GM23338 (cell line): ENCODE measurements around the gene TACC3. TPM values are rescaled to one million over a fixed set of nuclear protein-coding genes. Genes with fewer than 3 reads are reported as not detected.

Source experiments
- ATAC-seq: fragments of 200-7000 bp; cut with Tn5 transposase; 3 replicates; pipeline ENCODE4 v1.9.1; 2020
- DNase-seq: peaks from one replicate; pipeline ENCODE4 v3.0.0-alpha.2; 2015; ENCODE audit warnings: low spot score
- H2AFZ ChIP-seq: fragments of 200-600 bp; sonication (generic); 2 replicates; pipeline ENCODE4 v1.8.0; 2016; ENCODE audit warnings: antibody characterized with exemption, mild to moderate bottlenecking, moderate library complexity
- H3F3A ChIP-seq: fragments of 200-600 bp; sonication (generic); replicated peaks from 2 replicates; pipeline ENCODE4 v1.8.0; 2017; ENCODE audit warnings: antibody characterized with exemption, mixed run types, low read depth
- H3K27ac ChIP-seq: fragments of 200-600 bp; sonication (generic); 2 replicates; pipeline ENCODE4 v1.6.1; 2016; ENCODE audit warnings: low read depth
- H3K27me3 ChIP-seq: fragments of 200-600 bp; sonication (generic); 2 replicates; pipeline ENCODE4 v1.8.0; 2016; ENCODE audit warnings: mild to moderate bottlenecking, mixed run types, moderate library complexity; ENCODE audit not compliant: insufficient read depth
- H3K36me3 ChIP-seq: fragments of 200-600 bp; sonication (generic); 2 replicates; pipeline ENCODE4 v1.8.0; 2016; ENCODE audit warnings: mild to moderate bottlenecking; ENCODE audit not compliant: insufficient read depth
- H3K4me1 ChIP-seq: fragments of 200-600 bp; sonication (generic); 2 replicates; pipeline ENCODE4 v1.8.0; 2016; ENCODE audit warnings: mild to moderate bottlenecking, moderate library complexity; ENCODE audit not compliant: insufficient read depth
- H3K4me2 ChIP-seq: fragments of 200-600 bp; sonication (generic); 2 replicates; pipeline ENCODE4 v1.7.1; 2017; ENCODE audit warnings: mixed run types
- H3K4me3 ChIP-seq: fragments of 200-600 bp; sonication (generic); 2 replicates; pipeline ENCODE4 v1.6.1; 2016; ENCODE audit warnings: mixed run types
- H3K79me2 ChIP-seq: fragments of 200-600 bp; sonication (generic); replicated peaks from 2 replicates; pipeline ENCODE4 v1.8.0; 2017; ENCODE audit warnings: mild to moderate bottlenecking; ENCODE audit not compliant: insufficient read depth
- H3K9me2 ChIP-seq: fragments of 200-600 bp; sonication (generic); 2 replicates; pipeline ENCODE4 v1.8.0; 2017; ENCODE audit not compliant: insufficient read depth
- H4K20me1 ChIP-seq: fragments of 200-600 bp; sonication (generic); replicated peaks from 2 replicates; pipeline ENCODE4 v1.8.0; 2017; ENCODE audit warnings: mild to moderate bottlenecking; ENCODE audit not compliant: insufficient read depth
- H3K27ac Mint-ChIP-seq: 2 replicates; pipeline ENCODE4 v1.8.0; 2020; ENCODE audit warnings: inconsistent platforms, mild to moderate bottlenecking, moderate library complexity, mixed read lengths
- H3K27me3 Mint-ChIP-seq: 3 replicates; pipeline ENCODE4 v1.8.0; 2022; ENCODE audit warnings: low read depth, mild to moderate bottlenecking, moderate library complexity, mixed read lengths, inconsistent platforms; ENCODE audit not compliant: insufficient read depth, poor library complexity
- H3K36me3 Mint-ChIP-seq: 3 replicates; pipeline ENCODE4 v1.8.0; 2021; ENCODE audit warnings: low read depth, mild to moderate bottlenecking, inconsistent platforms, moderate library complexity, mixed read lengths
- H3K4me1 Mint-ChIP-seq: 3 replicates; pipeline ENCODE4 v1.8.0; 2020; ENCODE audit warnings: mild to moderate bottlenecking, inconsistent platforms, mixed read lengths
- H3K4me3 Mint-ChIP-seq: 3 replicates; pipeline ENCODE4 v1.8.0; 2021; ENCODE audit warnings: moderate library complexity, mild to moderate bottlenecking, inconsistent platforms, mixed read lengths
- H3K9me3 Mint-ChIP-seq: 3 replicates; pipeline ENCODE4 v1.8.0; 2020; ENCODE audit warnings: moderate library complexity, mild to moderate bottlenecking, inconsistent platforms, mixed read lengths
- CREB1 ChIP-seq: fragments of 250-450 bp; sonication (Bioruptor Pico); IDR thresholded peaks from 2 replicates; pipeline ENCODE4 v1.5.0; 2020; ENCODE audit warnings: low read depth, mild to moderate bottlenecking, moderate library complexity
- NANOG ChIP-seq: IDR thresholded peaks from 2 replicates; pipeline ENCODE4 v1.6.1; 2016; ENCODE audit warnings: antibody characterized with exemption, borderline replicate concordance
- ZNF331 ChIP-seq: fragments of 250-450 bp; sonication (Bioruptor Pico); IDR thresholded peaks from 2 replicates; pipeline ENCODE4 v1.5.0; 2020; ENCODE audit warnings: low read depth, mild to moderate bottlenecking, moderate library complexity
- polyA plus RNA-seq: library from polyadenylated mRNA; unstranded; fragments of >200 nt; fragmentation: Nextera tagmentation; extraction: Ambion mirVana; gene quantifications from 2 replicates; pipeline ENCODE4 v1.2.1, GENCODE V29; 2016
- total RNA-seq: library from RNA; depleted of rRNA; stranded (reverse); fragments of >200 nt; shearing (Covaris generic); gene quantifications from 2 replicates; pipeline ENCODE4 v1.2.3, GENCODE V29; 2014
- TF ChIP-seq, protein P1 (sequence below): fragments of 250-450 bp; sonication (Bioruptor Pico); IDR thresholded peaks from 2 replicates; pipeline ENCODE4 v1.5.0; 2020; ENCODE audit warnings: mild to moderate bottlenecking, moderate library complexity
- TF ChIP-seq, protein P2 (sequence below): IDR thresholded peaks from 2 replicates; pipeline ENCODE4 v1.6.1; 2016; ENCODE audit warnings: antibody characterized with exemption

Gene TACC3
- total and polyA plus RNA-seq, 2 experiments from 2014 or later, result 120 TPM

GRCh38 chr4:1764670-1765069 is 43.3 kb downstream of the TACC3 start (continued):
- TF ChIP-seq, protein P1, sequence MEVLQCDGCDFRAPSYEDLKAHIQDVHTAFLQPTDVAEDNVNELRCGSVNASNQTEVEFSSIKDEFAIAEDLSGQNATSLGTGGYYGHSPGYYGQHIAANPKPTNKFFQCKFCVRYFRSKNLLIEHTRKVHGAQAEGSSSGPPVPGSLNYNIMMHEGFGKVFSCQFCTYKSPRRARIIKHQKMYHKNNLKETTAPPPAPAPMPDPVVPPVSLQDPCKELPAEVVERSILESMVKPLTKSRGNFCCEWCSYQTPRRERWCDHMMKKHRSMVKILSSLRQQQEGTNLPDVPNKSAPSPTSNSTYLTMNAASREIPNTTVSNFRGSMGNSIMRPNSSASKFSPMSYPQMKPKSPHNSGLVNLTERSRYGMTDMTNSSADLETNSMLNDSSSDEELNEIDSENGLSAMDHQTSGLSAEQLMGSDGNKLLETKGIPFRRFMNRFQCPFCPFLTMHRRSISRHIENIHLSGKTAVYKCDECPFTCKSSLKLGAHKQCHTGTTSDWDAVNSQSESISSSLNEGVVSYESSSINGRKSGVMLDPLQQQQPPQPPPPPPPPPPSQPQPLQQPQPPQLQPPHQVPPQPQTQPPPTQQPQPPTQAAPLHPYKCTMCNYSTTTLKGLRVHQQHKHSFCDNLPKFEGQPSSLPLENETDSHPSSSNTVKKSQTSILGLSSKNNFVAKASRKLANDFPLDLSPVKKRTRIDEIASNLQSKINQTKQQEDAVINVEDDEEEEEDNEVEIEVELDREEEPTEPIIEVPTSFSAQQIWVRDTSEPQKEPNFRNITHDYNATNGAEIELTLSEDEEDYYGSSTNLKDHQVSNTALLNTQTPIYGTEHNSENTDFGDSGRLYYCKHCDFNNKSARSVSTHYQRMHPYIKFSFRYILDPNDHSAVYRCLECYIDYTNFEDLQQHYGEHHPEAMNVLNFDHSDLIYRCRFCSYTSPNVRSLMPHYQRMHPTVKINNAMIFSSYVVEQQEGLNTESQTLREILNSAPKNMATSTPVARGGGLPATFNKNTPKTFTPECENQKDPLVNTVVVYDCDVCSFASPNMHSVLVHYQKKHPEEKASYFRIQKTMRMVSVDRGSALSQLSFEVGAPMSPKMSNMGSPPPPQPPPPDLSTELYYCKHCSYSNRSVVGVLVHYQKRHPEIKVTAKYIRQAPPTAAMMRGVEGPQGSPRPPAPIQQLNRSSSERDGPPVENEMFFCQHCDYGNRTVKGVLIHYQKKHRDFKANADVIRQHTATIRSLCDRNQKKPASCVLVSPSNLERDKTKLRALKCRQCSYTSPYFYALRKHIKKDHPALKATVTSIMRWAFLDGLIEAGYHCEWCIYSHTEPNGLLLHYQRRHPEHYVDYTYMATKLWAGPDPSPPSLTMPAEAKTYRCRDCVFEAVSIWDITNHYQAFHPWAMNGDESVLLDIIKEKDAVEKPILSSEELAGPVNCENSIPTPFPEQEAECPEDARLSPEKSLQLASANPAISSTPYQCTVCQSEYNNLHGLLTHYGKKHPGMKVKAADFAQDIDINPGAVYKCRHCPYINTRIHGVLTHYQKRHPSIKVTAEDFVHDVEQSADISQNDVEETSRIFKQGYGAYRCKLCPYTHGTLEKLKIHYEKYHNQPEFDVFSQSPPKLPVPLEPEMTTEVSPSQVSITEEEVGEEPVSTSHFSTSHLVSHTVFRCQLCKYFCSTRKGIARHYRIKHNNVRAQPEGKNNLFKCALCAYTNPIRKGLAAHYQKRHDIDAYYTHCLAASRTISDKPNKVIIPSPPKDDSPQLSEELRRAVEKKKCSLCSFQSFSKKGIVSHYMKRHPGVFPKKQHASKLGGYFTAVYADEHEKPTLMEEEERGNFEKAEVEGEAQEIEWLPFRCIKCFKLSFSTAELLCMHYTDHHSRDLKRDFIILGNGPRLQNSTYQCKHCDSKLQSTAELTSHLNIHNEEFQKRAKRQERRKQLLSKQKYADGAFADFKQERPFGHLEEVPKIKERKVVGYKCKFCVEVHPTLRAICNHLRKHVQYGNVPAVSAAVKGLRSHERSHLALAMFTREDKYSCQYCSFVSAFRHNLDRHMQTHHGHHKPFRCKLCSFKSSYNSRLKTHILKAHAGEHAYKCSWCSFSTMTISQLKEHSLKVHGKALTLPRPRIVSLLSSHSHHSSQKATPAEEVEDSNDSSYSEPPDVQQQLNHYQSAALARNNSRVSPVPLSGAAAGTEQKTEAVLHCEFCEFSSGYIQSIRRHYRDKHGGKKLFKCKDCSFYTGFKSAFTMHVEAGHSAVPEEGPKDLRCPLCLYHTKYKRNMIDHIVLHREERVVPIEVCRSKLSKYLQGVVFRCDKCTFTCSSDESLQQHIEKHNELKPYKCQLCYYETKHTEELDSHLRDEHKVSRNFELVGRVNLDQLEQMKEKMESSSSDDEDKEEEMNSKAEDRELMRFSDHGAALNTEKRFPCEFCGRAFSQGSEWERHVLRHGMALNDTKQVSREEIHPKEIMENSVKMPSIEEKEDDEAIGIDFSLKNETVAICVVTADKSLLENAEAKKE (CRISPR knock-in tag), result no peak
- TF ChIP-seq CREB1 (CRISPR knock-in tag), result no peak

DNA sequence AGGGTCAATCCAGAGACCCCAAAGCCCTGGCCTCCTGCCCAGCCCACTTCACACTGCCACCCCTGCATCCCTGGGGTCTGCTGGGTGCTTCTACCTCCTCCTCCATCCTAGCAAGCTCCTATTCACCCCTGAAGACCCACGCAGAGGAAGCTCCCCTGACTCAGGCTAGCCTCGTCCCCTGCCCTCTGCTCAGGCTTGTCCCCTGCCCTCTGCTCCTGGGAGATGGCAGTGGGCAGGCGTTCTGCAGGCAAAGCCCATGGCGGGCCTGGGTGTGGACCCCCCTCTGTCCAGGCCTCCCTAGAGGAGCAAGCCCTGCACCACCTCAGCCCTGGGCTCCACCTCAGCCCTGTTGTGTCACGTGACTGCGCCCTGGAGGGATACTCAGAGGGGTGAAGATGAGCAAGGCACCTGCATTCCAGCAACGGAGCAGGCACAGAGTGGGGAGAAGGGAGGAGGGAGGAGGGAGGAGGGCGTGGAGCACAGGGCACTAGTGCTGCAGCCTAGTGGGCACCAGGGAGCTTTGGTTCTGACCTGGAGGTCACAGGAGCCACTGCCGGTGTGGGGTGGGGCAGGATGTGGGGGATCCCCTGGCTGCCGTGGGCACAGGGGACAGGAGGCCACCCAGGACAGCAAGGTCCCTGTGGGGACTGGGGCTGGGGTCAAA is 44.2 kb downstream of the TACC3 start:
- Histone ChIP-seq H4K20me1 (no peaks in the 10 kb centered on the region), H3K36me3 (no peaks in the 10 kb centered on the region), H3K4me3 (no peak overlapping the region), H3K79me2 (no peaks in the 10 kb centered on the region), H3K27ac (no peak overlapping the region), H3F3A (no peaks in the 10 kb centered on the region), H3K9me2 (no peaks in the 10 kb centered on the region), H3K4me2 (no peak overlapping the region), H3K27me3 (no peaks in the 10 kb centered on the region), H3K4me1 (peaks cover 26% of the 10 kb centered on the region), H2AFZ (no peak overlapping the region)
- Mint-ChIP-seq H3K9me3 (no peaks in the 10 kb centered on the region; the same call in 2 of the 3 replicates), H3K27ac (no peak overlapping the region), H3K27me3 (peaks cover 24% of the 10 kb centered on the region), H3K36me3 (no peaks in the 10 kb centered on the region), H3K4me3 (no peak overlapping the region), H3K4me1 (peaks cover 12% of the 10 kb centered on the region)
- no peak for TF ChIP-seq CREB1 (CRISPR knock-in tag)
- TF ChIP-seq, protein P2, sequence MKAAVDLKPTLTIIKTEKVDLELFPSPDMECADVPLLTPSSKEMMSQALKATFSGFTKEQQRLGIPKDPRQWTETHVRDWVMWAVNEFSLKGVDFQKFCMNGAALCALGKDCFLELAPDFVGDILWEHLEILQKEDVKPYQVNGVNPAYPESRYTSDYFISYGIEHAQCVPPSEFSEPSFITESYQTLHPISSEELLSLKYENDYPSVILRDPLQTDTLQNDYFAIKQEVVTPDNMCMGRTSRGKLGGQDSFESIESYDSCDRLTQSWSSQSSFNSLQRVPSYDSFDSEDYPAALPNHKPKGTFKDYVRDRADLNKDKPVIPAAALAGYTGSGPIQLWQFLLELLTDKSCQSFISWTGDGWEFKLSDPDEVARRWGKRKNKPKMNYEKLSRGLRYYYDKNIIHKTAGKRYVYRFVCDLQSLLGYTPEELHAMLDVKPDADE, result no peak
- TF ChIP-seq ZNF331, result no peak
- no peak for TF ChIP-seq NANOG
- DNase-seq (no peak), ATAC-seq (peak; percentile 1)
